ENCODE results near the gene NT5DC4. TPM values are rescaled to one million over a fixed set of nuclear protein-coding genes. Genes with fewer than 3 reads are reported as not detected.

NT5DC4 gene
- total RNA-seq, 4 donors from 2014 or later = not detected

- TF ChIP-seq POLR2AphosphoS5 (IDR thresholded peaks at IDR 0.05) = peak in 1 of 2 donors; percentile 39
- no peak for TF ChIP-seq POLR2A (IDR thresholded peaks at IDR 0.05; ENCODE audit: low read depth)
- TF ChIP-seq CTCF (IDR thresholded peaks at IDR 0.05) = peak in 2 of 3 experiments; percentile 89 to 92
- no peak for TF ChIP-seq EP300 (IDR thresholded peaks at IDR 0.05)
- H3K36me3 ChIP-seq = no peaks in the 10 kb centered on the region
- H3K9me3 ChIP-seq = no peaks in the 10 kb centered on the region
- H3K27ac ChIP-seq (replicated peaks in 1 of 4) = no peak overlapping the region
- H3K4me3 ChIP-seq = no peak overlapping the region
- peaks cover 0 to 18% (median 0%) of the 10 kb centered on the region in 4 donors for H3K27me3 ChIP-seq
- DNase-seq (ENCODE audit: extremely low spot score) = peak; percentile 96
- intact Hi-C loops (cut with DNase I) = loop anchor here (1.0 to 5.0 kb wide), 3 partner anchors 100 to 244 kb away; partner anchors contain the start of gene TTL
- peaks cover 0 to 8% (median 6%) of the 10 kb centered on the region in 4 donors for H3K4me1 ChIP-seq
- 68% methylated on average over 9 of the region's 19 CpGs for WGBS
These were observed 5.8 kb downstream of the NT5DC4 start for GRCh38 chr2:112726487-112727190.

- Histone ChIP-seq H3K27ac (replicated peaks in 1 of 4) (no peak overlapping the region), H3K27me3 (peaks cover 0 to 18% (median 0%) of the 10 kb centered on the region in 4 donors), H3K4me1 (peaks cover 0 to 8% (median 6%) of the 10 kb centered on the region in 4 donors), H3K36me3 (no peaks in the 10 kb centered on the region), H3K9me3 (no peaks in the 10 kb centered on the region), H3K4me3 (no peak overlapping the region)
- WGBS = 89% methylated on average over 17 of the region's 19 CpGs
- no peak for TF ChIP-seq EP300 (IDR thresholded peaks at IDR 0.05)
- no peak for TF ChIP-seq POLR2A (IDR thresholded peaks at IDR 0.05; ENCODE audit: low read depth)
- no peak for TF ChIP-seq POLR2AphosphoS5 (IDR thresholded peaks at IDR 0.05)
- no peak for TF ChIP-seq CTCF (IDR thresholded peaks at IDR 0.05)
- DNase-seq (ENCODE audit: extremely low spot score) = peak; percentile 80
- intact Hi-C loops (cut with DNase I) = loop anchor here (2.0 to 5.0 kb wide), 2 partner anchors 101 to 245 kb away; partner anchors contain the start of gene TTL
These were observed 6.6 kb downstream of the NT5DC4 start for GRCh38 chr2:112727276-112728028.

- H3K27ac ChIP-seq (replicated peaks in 1 of 4) = no peak overlapping the region
- no peak overlapping the region for H3K4me3 ChIP-seq
- H3K9me3 ChIP-seq = no peaks in the 10 kb centered on the region
- H3K36me3 ChIP-seq = no peaks in the 10 kb centered on the region
- H3K4me1 ChIP-seq = peaks cover 0 to 8% (median 6%) of the 10 kb centered on the region in 4 donors
- no peak for TF ChIP-seq CTCF (IDR thresholded peaks at IDR 0.05)
- TF ChIP-seq POLR2AphosphoS5 (IDR thresholded peaks at IDR 0.05) = no peak
- TF ChIP-seq POLR2A (IDR thresholded peaks at IDR 0.05; ENCODE audit: low read depth) = no peak
- no peak for TF ChIP-seq EP300 (IDR thresholded peaks at IDR 0.05)
- WGBS = 89% methylated on average over 3 of the region's 4 CpGs
- intact Hi-C loops (cut with DNase I) = loop anchor here (5.0 kb wide), 1 partner anchor 246 kb away; the partner anchor contains the start of gene TTL
- DNase-seq (ENCODE audit: extremely low spot score) = no peak
- H3K27me3 ChIP-seq = peaks cover 0 to 18% (median 0%) of the 10 kb centered on the region in 4 donors
These were observed 7.2 kb downstream of the NT5DC4 start for GRCh38 chr2:112728029-112728362.

GRCh38 chr2:112728378-112729175 lies 7.8 kb downstream of the NT5DC4 start:
- H3K27ac ChIP-seq (replicated peaks in 1 of 4) = no peak overlapping the region
- 66% methylated on average over 6 of the region's 11 CpGs for WGBS
- peak; percentile 85 for DNase-seq (ENCODE audit: extremely low spot score)
- H3K9me3 ChIP-seq = no peaks in the 10 kb centered on the region
- intact Hi-C loops (cut with DNase I) = loop anchor here (5.0 kb wide), 1 partner anchor 246 kb away; the partner anchor contains the start of gene TTL
- no peaks in the 10 kb centered on the region for H3K36me3 ChIP-seq
- peaks cover 0 to 12% (median 10%) of the 10 kb centered on the region in 4 donors for H3K4me1 ChIP-seq
- TF ChIP-seq POLR2A (IDR thresholded peaks at IDR 0.05; ENCODE audit: low read depth) = no peak
- no peak for TF ChIP-seq EP300 (IDR thresholded peaks at IDR 0.05)
- no peak for TF ChIP-seq CTCF (IDR thresholded peaks at IDR 0.05)
- no peak for TF ChIP-seq POLR2AphosphoS5 (IDR thresholded peaks at IDR 0.05)
- no peak overlapping the region for H3K4me3 ChIP-seq
- peaks cover 0 to 18% (median 0%) of the 10 kb centered on the region in 4 donors for H3K27me3 ChIP-seq
